CD4-positive, alpha-beta T cell treated with Interleukin-2 at 100 ng/mL for 4 hours (primary cell): Measurements from ENCODE around the gene FER.
"Not testable (repeated sequence)": the region's sequence is repeated elsewhere in the genome, so short reads cannot be mapped to it uniquely, and the experiment has no call there.

ENCODE experiments used
- DNase-seq: peaks from one replicate; pipeline ENCODE4 v3.0.0-alpha.2; 2020; ENCODE audit warnings: low spot score

Gene FER

GRCh38 chr5:108957333-108957732 lies 209.6 kb downstream of the FER start:
- DNase-seq = no peak

- no peak for DNase-seq
These were observed 219.2 kb downstream of the FER start for GRCh38 chr5:108966910-108967309.

- no peak for DNase-seq
These were observed 226.9 kb downstream of the FER start for GRCh38 chr5:108974594-108974993.

GRCh38 chr5:108975697-108976096 lies 228.0 kb downstream of the FER start:
- no peak for DNase-seq

DNA sequence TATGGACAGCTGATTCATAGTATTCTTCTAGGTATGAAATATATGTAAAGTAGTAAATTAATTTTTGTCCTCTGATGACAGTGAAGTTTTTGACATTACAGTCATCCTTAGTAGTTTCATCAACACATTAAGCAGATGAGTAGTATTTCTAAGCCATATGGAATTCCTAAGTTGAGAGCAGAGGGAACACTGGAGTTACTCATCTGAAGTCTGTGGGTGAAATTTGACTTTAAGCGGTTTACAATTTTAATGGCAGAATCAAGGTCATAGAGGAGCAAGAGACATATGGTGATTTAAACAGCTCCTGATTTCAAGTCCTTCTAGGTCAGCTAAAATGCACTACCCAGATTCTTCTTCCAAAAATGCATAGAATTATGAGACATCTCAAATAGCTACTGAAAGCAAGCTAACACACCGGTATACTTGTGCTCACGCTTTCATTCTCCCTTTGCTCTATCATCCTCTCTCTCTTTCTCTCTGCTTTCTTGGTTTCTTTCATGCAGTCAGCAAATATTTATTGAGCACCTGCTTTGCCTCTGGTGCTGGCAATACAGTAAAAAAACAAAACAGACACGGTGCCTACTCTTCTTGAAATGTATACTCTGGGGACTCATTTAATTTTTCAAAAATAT lies 235.9 kb downstream of the FER start:
- no peak for DNase-seq

DNA sequence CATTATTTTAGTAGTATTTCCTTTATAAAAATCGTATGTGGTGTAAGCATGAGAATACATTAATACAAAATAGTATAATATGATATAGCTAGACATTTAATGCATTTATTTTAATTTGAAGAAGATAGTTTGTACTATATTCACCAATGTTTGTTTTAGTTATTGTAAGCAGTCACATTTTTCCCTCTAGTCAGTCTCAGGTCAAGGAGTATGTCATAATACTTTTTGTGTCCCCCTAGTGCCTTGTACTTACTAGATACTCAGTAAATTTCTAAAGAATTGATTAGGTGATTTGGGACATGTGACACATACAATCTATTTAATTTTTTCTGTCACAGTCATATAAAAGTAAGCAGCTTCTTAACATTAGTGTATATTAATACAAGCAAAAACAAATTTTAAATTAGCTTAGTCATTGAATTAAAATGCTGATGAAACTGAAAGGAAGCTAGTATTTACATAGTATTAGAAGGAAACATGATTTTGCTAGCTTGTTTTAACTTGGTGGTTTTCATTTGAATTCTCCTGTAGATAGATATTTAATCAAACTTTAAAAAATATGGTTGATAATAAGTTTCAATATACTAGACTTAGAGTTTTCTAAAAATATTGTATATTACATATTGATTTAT lies 242.2 kb downstream of the FER start:
- DNase-seq = no peak

- DNase-seq = not testable (repeated sequence)
These were observed 244.8 kb downstream of the FER start for GRCh38 chr5:108992396-108993085.

GRCh38 chr5:108993440-108993839 lies 245.7 kb downstream of the FER start:
- not testable (repeated sequence) for DNase-seq

DNA sequence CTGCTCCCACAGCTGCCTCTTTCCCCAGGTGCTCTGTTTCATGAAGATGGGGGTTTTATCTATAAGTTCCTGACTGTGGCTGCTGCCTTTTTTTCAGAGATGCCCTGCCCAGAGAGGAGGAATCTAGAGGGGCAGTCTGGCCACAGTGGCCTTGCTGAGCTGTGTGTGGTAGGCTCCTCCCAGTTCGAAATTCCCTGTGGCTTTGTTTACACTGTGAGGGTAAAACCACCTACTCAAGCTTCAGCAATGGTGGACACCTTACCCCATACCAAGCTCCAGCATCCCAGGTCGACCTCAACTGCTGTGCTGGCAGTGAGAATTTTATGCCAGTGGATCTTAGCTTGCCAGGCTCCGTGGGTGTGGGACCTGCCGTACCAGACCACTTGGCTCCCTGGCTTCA lies 250.0 kb downstream of the FER start:
- no peak for DNase-seq

GRCh38 chr5:108998216-108998615 lies 250.5 kb downstream of the FER start:
- no peak for DNase-seq

- DNase-seq = no peak
These were observed 256.2 kb downstream of the FER start for GRCh38 chr5:109003928-109004327.

DNA sequence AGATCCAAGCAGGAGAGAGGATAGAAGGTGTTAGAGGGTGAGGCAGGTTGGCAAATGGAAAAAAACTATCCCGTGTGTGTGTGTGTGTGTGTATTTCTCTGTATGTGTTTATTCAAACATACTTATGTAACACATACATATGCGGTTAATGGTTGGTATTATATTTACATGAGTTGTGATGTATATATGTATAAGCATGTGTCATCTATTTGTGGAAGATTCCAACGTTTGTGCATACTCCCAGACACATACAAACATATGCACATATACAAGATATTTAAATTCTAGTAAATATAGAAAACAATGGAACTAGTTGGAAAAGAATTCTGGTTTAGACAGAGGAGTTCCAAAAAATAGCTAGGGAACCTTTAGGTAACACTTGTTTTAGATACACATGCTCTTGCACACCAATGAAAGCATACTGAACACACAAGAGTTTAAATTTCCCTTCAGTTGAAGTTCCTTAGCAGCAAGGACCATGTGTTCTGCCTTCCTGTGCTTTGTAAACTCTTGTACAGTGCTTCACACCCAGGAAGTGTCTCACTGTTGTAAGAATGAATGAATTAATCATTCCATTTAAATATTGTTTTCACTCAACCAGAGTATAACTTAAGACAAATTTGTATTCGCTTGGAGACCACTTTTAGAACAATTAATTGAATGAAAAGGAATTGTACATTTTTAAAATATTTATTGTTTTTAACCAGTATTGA lies 257.8 kb downstream of the FER start:
- DNase-seq = no peak

DNA sequence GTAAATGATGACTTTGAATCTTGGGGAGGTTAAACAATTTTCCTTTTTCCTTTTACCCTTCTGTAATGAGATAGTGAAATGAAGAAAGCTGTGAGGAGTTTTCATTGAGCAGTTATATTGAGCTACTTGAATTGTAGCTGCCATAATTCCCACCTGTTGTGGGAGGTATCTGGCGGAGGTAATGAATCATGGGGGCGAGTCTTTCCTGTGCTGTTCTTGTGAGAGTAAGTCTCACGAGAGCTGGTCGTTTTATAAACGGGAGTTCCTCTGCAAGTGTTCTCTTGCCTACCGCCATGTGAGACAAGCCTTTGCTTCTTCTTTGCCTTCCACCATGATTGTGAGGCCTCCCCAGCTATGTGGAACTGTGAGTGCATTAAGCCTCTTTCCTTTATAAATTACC lies 258.4 kb downstream of the FER start:
- DNase-seq = no peak

DNA sequence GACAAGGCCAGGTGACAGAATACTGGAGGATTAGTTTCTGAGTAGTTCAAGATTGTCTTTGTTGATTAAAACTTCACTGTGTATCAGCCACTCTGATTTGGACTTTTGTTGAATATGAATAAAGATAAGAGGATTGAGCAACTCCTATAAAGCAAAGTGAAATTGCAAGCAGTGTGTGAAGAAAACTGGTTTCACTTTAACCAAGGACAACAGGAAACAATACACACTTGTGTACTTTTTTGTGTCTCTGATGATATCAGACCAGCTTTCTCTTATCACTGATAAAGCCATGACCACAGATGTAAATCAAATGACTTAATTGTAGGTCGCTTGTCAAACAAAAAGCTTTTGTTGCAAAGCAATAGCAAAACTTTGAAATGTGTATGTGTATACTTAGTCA lies 268.6 kb downstream of the FER start:
- no peak for DNase-seq

GRCh38 chr5:109022056-109022455 lies 274.4 kb downstream of the FER start:
- DNase-seq = no peak

DNA sequence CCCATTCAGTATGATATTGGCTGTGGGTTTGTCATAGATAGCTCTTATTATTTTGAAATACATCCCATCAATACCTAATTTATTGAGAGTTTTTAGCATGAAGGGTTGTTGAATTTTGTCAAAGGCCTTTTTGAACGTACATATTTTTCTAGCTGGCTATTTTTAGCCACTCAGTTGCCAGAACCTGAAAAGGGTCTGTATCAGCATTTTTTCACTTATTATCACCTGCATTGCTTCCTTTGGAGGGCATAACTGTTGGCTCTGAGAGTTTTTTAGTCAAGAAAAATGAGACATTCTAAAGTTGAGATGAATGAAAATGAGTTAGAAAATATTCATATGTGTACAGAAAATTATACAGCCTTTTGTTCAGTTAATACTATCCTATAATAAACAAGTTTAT lies 278.0 kb downstream of the FER start:
- not testable (repeated sequence) for DNase-seq

GRCh38 chr5:109027983-109028607 lies 280.4 kb downstream of the FER start:
- no peak for DNase-seq

GRCh38 chr5:109028608-109029299 lies 281.1 kb downstream of the FER start:
- no peak for DNase-seq

DNA sequence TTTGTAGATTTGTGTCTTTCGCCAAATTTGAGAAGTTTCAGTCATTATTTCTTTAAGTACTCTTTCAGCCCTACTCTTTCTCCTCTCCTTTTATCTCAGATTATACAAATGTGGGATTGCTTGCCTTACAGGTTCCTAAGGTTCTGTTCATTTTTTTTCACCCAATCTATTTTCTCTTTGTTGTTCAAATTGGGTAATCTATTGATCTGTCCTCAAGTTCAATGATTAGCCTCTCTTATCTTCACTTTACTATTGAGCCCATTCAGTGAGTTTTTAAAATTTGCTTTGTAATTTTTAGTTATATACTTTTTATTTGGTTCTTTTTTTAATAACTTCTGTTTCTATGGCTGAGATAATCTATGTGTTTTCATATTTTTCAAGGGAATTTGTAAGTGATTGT lies 282.1 kb downstream of the FER start:
- DNase-seq = no peak

- no peak for DNase-seq
These were observed 282.9 kb downstream of the FER start for GRCh38 chr5:109030360-109031143.

DNA sequence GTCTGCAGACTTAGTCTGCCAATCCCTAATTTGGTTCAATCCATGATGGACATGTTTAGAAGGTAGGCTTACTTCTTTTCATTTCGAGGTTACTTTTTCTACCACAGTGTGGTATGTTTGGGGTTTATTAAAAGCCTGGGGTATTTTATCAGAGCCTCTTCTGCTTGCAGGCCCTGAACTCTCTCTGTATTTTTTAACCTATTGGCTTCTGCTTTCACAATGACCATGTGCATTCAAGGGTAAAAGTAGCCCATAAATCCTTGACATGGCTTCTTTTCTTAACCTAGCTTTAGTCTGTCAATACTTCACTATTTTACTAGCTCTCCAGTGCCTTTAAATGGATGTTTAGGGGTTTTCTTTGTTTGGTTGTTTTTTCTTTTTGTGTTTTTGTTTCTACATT lies 286.6 kb downstream of the FER start:
- no peak for DNase-seq
